Mucosa of rectum (tissue), 2 donors: ENCODE data around the gene OXCT2.
"Not testable (repeated sequence)": the region's sequence is repeated elsewhere in the genome, so short reads cannot be mapped to it uniquely, and the experiment has no call there.

Experiments
- H3K27ac ChIP-seq, 2 donors: one replicate each; pipeline ENCODE4 v1.7.0; 2013; ENCODE audit warnings: inconsistent platforms in 2 of 2, low read depth in 2 of 2, low read length in 2 of 2
- H3K27me3 ChIP-seq, 2 donors: one replicate each; pipeline ENCODE4 v1.7.0; 2013; ENCODE audit warnings: low read length in 2 of 2; ENCODE audit not compliant: control insufficient read depth in 2 of 2, insufficient read depth in 2 of 2
- H3K36me3 ChIP-seq, 2 donors: one replicate each; pipeline ENCODE4 v1.7.0; 2013; ENCODE audit warnings: low read length in 2 of 2; ENCODE audit not compliant: control insufficient read depth in 2 of 2, insufficient read depth in 2 of 2
- H3K4me1 ChIP-seq, 2 donors: one replicate each; pipeline ENCODE4 v1.7.0; 2013; ENCODE audit warnings: low read length in 2 of 2, mild to moderate bottlenecking in 1 of 2; ENCODE audit not compliant: control insufficient read depth in 2 of 2, insufficient read depth in 2 of 2
- H3K4me3 ChIP-seq, 2 donors: one replicate each; pipeline ENCODE4 v1.7.0; 2013; ENCODE audit warnings: low read length in 2 of 2
- H3K9ac ChIP-seq, 2 donors: one replicate each; pipeline ENCODE4 v1.7.0; 2013; ENCODE audit warnings: low read length in 2 of 2, low read depth in 1 of 2, mild to moderate bottlenecking in 1 of 2
- H3K9me3 ChIP-seq, 2 donors: one replicate each; pipeline ENCODE4 v1.7.0; 2013; ENCODE audit warnings: low read length in 2 of 2; ENCODE audit not compliant: control insufficient read depth in 2 of 2
- donor health status: healthy.
- donor health status: Normal muscosa, but diverticular disease.

OXCT2 gene

GRCh38 chr1:39800471-39800835 lies 29.3 kb upstream of the OXCT2 start:
- Histone ChIP-seq H3K9me3 (no peaks in the 10 kb centered on the region), H3K4me3 (no peak overlapping the region), H3K27me3 (no peaks in the 10 kb centered on the region), H3K4me1 (peaks cover 11 to 13% of the 10 kb centered on the region in 2 donors), H3K9ac (no peak overlapping the region), H3K36me3 (no peaks in the 10 kb centered on the region), H3K27ac (no peak overlapping the region)

- Histone ChIP-seq H3K4me3 (peak overlapping the region; percentile 6 to 38), H3K27me3 (no peaks in the 10 kb centered on the region), H3K27ac (peak overlapping the region; percentile 61 to 80)
Measured at GRCh38 chr1:39799770-39800470, 28.8 kb upstream of the OXCT2 start.

GRCh38 chr1:39798859-39799769 lies 28.0 kb upstream of the OXCT2 start:
- Histone ChIP-seq H3K4me1 (peaks cover 11 to 13% of the 10 kb centered on the region in 2 donors), H3K9ac (peak overlapping the region; percentile 41 to 60), H3K27ac (peak overlapping the region; percentile 61 to 80), H3K4me3 (peak overlapping the region; percentile 6 to 41)
- H3K36me3 ChIP-seq, H3K9me3 ChIP-seq, H3K27me3 ChIP-seq: not testable (repeated sequence)

More at GRCh38 chr1:39799770-39800470, 28.8 kb upstream of the OXCT2 start:
- H3K9ac ChIP-seq: peak overlapping the region in 1 of 2 donors; percentile 40
- H3K4me1 ChIP-seq: peaks cover 11 to 13% of the 10 kb centered on the region in 2 donors
- H3K9me3 ChIP-seq: no peaks in the 10 kb centered on the region
- H3K36me3 ChIP-seq: no peaks in the 10 kb centered on the region

- Histone ChIP-seq H3K9me3 (no peaks in the 10 kb centered on the region), H3K36me3 (no peaks in the 10 kb centered on the region), H3K27ac (no peak overlapping the region), H3K4me1 (peaks cover 11 to 13% of the 10 kb centered on the region in 2 donors), H3K9ac (no peak overlapping the region), H3K4me3 (no peak overlapping the region), H3K27me3 (no peaks in the 10 kb centered on the region)
Measured at GRCh38 chr1:39795651-39796050, 24.5 kb upstream of the OXCT2 start.

- H3K4me3 ChIP-seq: no peak overlapping the region
- peaks cover 5% of the 10 kb centered on the region in 2 donors for H3K4me1 ChIP-seq
- H3K9me3 ChIP-seq: no peaks in the 10 kb centered on the region
- H3K27ac ChIP-seq: no peak overlapping the region
- H3K36me3 ChIP-seq: no peaks in the 10 kb centered on the region
- H3K27me3 ChIP-seq: no peaks in the 10 kb centered on the region
- H3K9ac ChIP-seq: no peak overlapping the region
Measured at GRCh38 chr1:39791838-39792237, 20.7 kb upstream of the OXCT2 start.

GRCh38 chr1:39789571-39790110 lies 18.5 kb upstream of the OXCT2 start:
- Histone ChIP-seq H3K4me1 (peaks cover 5% of the 10 kb centered on the region in 2 donors), H3K9ac (peak overlapping the region; percentile 41 to 70), H3K27ac (peak overlapping the region in 1 of 2 donors; percentile 51), H3K27me3 (no peaks in the 10 kb centered on the region), H3K4me3 (peak overlapping the region; percentile 53 to 66), H3K9me3 (no peaks in the 10 kb centered on the region), H3K36me3 (no peaks in the 10 kb centered on the region)

GRCh38 chr1:39788758-39789570 lies 17.8 kb upstream of the OXCT2 start, which contains the start of gene BMP8B:
Gene BMP8B (minus strand): TSS chr1:39788865. CDS start chr1:39788485, 380 bp downstream.
- Histone ChIP-seq H3K4me3 (peak within 1 kb of the TSS; percentile 53 to 66), H3K36me3 (no peaks in the 10 kb centered on the region), H3K27me3 (no peaks in the 10 kb centered on the region), H3K4me1 (peaks cover 5% of the 10 kb centered on the region in 2 donors), H3K27ac (peak within 1 kb of the TSS; percentile 51 to 52), H3K9me3 (no peaks in the 10 kb centered on the region), H3K9ac (peak within 1 kb of the TSS; percentile 41 to 70)

- H3K9ac ChIP-seq: peak overlapping the region in 1 of 2 donors; percentile 70
- peaks cover 5% of the 10 kb centered on the region in 2 donors for H3K4me1 ChIP-seq
- no peaks in the 10 kb centered on the region for H3K9me3 ChIP-seq
- H3K27me3 ChIP-seq: no peaks in the 10 kb centered on the region
- H3K4me3 ChIP-seq: peak overlapping the region; percentile 53 to 62
- H3K36me3 ChIP-seq: no peaks in the 10 kb centered on the region
- peak overlapping the region; percentile 37 to 52 for H3K27ac ChIP-seq
Measured at GRCh38 chr1:39788426-39788757, 17.2 kb upstream of the OXCT2 start.

- not testable (repeated sequence) for H3K9me3 ChIP-seq, H3K4me1 ChIP-seq, H3K27me3 ChIP-seq, H3K27ac ChIP-seq, H3K9ac ChIP-seq, H3K36me3 ChIP-seq
- H3K4me3 ChIP-seq: peak overlapping the region; percentile 7 to 35
Measured at GRCh38 chr1:39787964-39788363, 16.8 kb upstream of the OXCT2 start.
